B cell (primary cell): Measurements from ENCODE around the gene JMJD8. TPM values are rescaled to one million over a fixed set of nuclear protein-coding genes. Genes with fewer than 3 reads are reported as not detected.

Experiments used
- ATAC-seq: fragments of 200-7000 bp; cut with Tn5 transposase; one replicate; pipeline ENCODE4 v1.10.0; 2021; ENCODE audit warnings: low read depth, mild to moderate bottlenecking, moderate number of reproducible peaks, moderate library complexity
- CTCF ChIA-PET: fragments of 350-600 bp; sonication (Branson Sonifier 250); formaldehyde crosslinking; loops from one replicate; lab custom pipeline; 2021; ENCODE audit warnings: antibody characterized with exemption, inconsistent platforms; lab: Charles Lee
- POLR2A ChIA-PET: fragments of 350-600 bp; sonication (Branson Sonifier 250); formaldehyde crosslinking; loops from one replicate; lab custom pipeline; 2021; ENCODE audit warnings: antibody characterized with exemption; lab: Charles Lee
- DNase-seq: peaks from one replicate; pipeline ENCODE4 v3.0.0; 2013
- H2AFZ ChIP-seq: 2 replicates; pipeline ENCODE4 v1.6.1; 2012; ENCODE audit warnings: mild to moderate bottlenecking, low read depth, low read length; ENCODE audit not compliant: insufficient read depth, poor library complexity, severe bottlenecking
- H3K27ac ChIP-seq, 2 donors: 1 replicate in 1 of 2; 2 replicates in 1 of 2; pipeline ENCODE4 v1.5.1; 2012 to 2013; ENCODE audit warnings: low read length in 2 of 2, mild to moderate bottlenecking in 2 of 2, moderate library complexity in 1 of 2
- H3K27me3 ChIP-seq, 4 experiments: fragments of 200-600 bp in 1 of 4; sonication (generic) in 1 of 4; replicated peaks in 1 of 4; 1 replicate in 2 of 4; 2 replicates in 2 of 4; pipeline versions ENCODE4 v1.6.1 to v1.7.0; 2013 to 2016; ENCODE audit warnings: low read length in 3 of 4, mild to moderate bottlenecking in 2 of 4, mixed read lengths in 1 of 4, moderate library complexity in 1 of 4; ENCODE audit not compliant: insufficient read depth in 4 of 4, control insufficient read depth in 3 of 4; ENCODE audit errors: control extremely low read depth in 1 of 4
- H3K36me3 ChIP-seq, 2 experiments: replicated peaks in 1 of 2; 1 replicate in 1 of 2; 2 replicates in 1 of 2; pipeline versions ENCODE4 v1.6.1 to v1.7.1; 2013; ENCODE audit warnings: low read length in 1 of 2; ENCODE audit not compliant: insufficient read depth in 2 of 2, control insufficient read depth in 1 of 2; ENCODE audit errors: control extremely low read depth in 1 of 2, extremely low read depth in 1 of 2
- H3K4me1 ChIP-seq, 2 donors: fragments of 200-600 bp in 1 of 2; sonication (generic) in 1 of 2; 1 replicate in 1 of 2; 2 replicates in 1 of 2; pipeline versions ENCODE4 v1.5.1 to v1.6.1; 2013 to 2017; ENCODE audit warnings: low read length in 2 of 2; ENCODE audit not compliant: control insufficient read depth in 2 of 2, insufficient read depth in 2 of 2
- H3K4me2 ChIP-seq: replicated peaks from 2 replicates; pipeline ENCODE3; 2012; ENCODE audit warnings: mild to moderate bottlenecking, low read depth, low read length; ENCODE audit not compliant: poor library complexity, severe bottlenecking
- H3K4me3 ChIP-seq, 5 experiments: fragments of 200-600 bp in 1 of 5; sonication (generic) in 1 of 5; 1 replicate in 3 of 5; 2 replicates in 2 of 5; pipeline versions ENCODE4 v1.5.1 to v1.7.0; 2011 to 2016; ENCODE audit warnings: low read length in 4 of 5, mild to moderate bottlenecking in 4 of 5, low read depth in 2 of 5, control low read depth in 1 of 5, moderate library complexity in 1 of 5; ENCODE audit not compliant: insufficient read depth in 1 of 5; ENCODE audit errors: control extremely low read depth in 1 of 5, extremely low read depth in 1 of 5
- H3K79me2 ChIP-seq: fragments of 200-600 bp; sonication (generic); one replicate; pipeline ENCODE4 v1.6.0; 2016; ENCODE audit warnings: low read length; ENCODE audit not compliant: control insufficient read depth, insufficient read depth
- H3K9ac ChIP-seq: fragments of 200-600 bp; sonication (generic); 2 replicates; pipeline ENCODE4 v1.6.1; 2017; ENCODE audit warnings: mild to moderate bottlenecking, low read length, moderate library complexity
- H3K9me3 ChIP-seq, 3 donors: one replicate each; pipeline versions ENCODE4 v1.6.1 to v1.7.1; 2013; ENCODE audit warnings: low read length in 2 of 3; ENCODE audit not compliant: control insufficient read depth in 2 of 3, insufficient read depth in 1 of 3; ENCODE audit errors: control extremely low read depth in 1 of 3
- H4K20me1 ChIP-seq: 2 replicates; pipeline ENCODE4 v1.6.0; 2012; ENCODE audit warnings: mild to moderate bottlenecking, low read length; ENCODE audit not compliant: insufficient read depth, control insufficient read depth, poor library complexity, severe bottlenecking
- H3K27ac Mint-ChIP-seq: one replicate; pipeline ENCODE4 v1.8.0; 2021; ENCODE audit warnings: mixed read lengths
- H3K27me3 Mint-ChIP-seq: one replicate; pipeline ENCODE4 v1.8.0; 2021; ENCODE audit warnings: mixed read lengths
- H3K4me1 Mint-ChIP-seq: one replicate; pipeline ENCODE4 v1.8.0; 2021; ENCODE audit warnings: mixed read lengths
- H3K4me3 Mint-ChIP-seq: one replicate; pipeline ENCODE4 v1.8.0; 2021; ENCODE audit warnings: mixed read lengths
- H3K9me3 Mint-ChIP-seq: one replicate; pipeline ENCODE4 v1.8.0; 2022; ENCODE audit warnings: mixed read lengths; ENCODE audit not compliant: insufficient read depth
- CTCF ChIP-seq: fragments of 200-600 bp; IDR thresholded peaks from one replicate; pipeline ENCODE4 v1.8.0; 2022; ENCODE audit warnings: antibody characterized with exemption, mild to moderate bottlenecking
- EZH2 ChIP-seq: IDR thresholded peaks from 2 replicates; pipeline ENCODE4 v1.6.1; 2012; ENCODE audit warnings: borderline replicate concordance, low read depth, mild to moderate bottlenecking, moderate library complexity, low read length; ENCODE audit not compliant: insufficient read depth, poor library complexity, severe bottlenecking
- WGBS: methylation state at CpG from one replicate; pipeline ENCODE4 v1.1.5; 2013; ENCODE audit warnings: missing lambda C conversion rate; ENCODE audit not compliant: insufficient coverage; 5-methylcytosine and 5-hydroxymethylcytosine counted together
- intact Hi-C: fragments of 100-400 bp; cut with micrococcal nuclease; formaldehyde crosslinking; loops from one replicate; pipeline ENCODE4 v1.10.0; 2022
- polyA plus RNA-seq: library from polyadenylated mRNA; depleted of rRNA; stranded (reverse); fragments of >200 nt; gene quantifications from 2 replicates; pipeline ENCODE4 v1.2.3, GENCODE V29; 2012
- total RNA-seq, 2 donors: library from RNA; stranded (reverse); fragments of 120-200 nt in 1 of 2; gene quantifications; 1 replicate in 1 of 2; 2 replicates in 1 of 2; pipeline versions ENCODE4 v1.2.3 to v1.2.4, GENCODE V29; 2013 to 2022

The JMJD8 gene
- total and polyA plus RNA-seq, 2 donors (not counting 1 experiment from before 2014, with no cell fraction given) = 46.3 to 69.3 TPM

- DNase-seq (no peak), ATAC-seq (no peak)
- H3K4me1 ChIP-seq = peaks cover 28 to 47% of the 10 kb centered on the region in 2 donors
- H3K4me2 ChIP-seq = no peak overlapping the region
- peaks cover 24% of the 10 kb centered on the region for H4K20me1 ChIP-seq
- no peak for TF ChIP-seq EZH2
- no peak for TF ChIP-seq CTCF
- Mint-ChIP-seq H3K27me3 (no peaks in the 10 kb centered on the region), H3K4me1 (peaks cover 35% of the 10 kb centered on the region), H3K4me3 (no peak overlapping the region), H3K27ac (no peak overlapping the region), H3K9me3 (no peaks in the 10 kb centered on the region)
- no peaks in the 10 kb centered on the region for H3K27me3 ChIP-seq
- intact Hi-C loops = no loop called here
- no peak overlapping the region for H2AFZ ChIP-seq
- H3K79me2 ChIP-seq = peaks cover 41% of the 10 kb centered on the region
- no peak overlapping the region for H3K4me3 ChIP-seq
- H3K9me3 ChIP-seq = peaks cover 0 to 11% (median 0%) of the 10 kb centered on the region in 3 donors
- H3K36me3 ChIP-seq = peaks cover 0 to 26% of the 10 kb centered on the region in 2 experiments
- no peak overlapping the region for H3K27ac ChIP-seq
- 98% methylated on average over 49 of the region's 51 CpGs for WGBS
- CTCF ChIA-PET = no interaction called here
- H3K9ac ChIP-seq = no peak overlapping the region
- POLR2A ChIA-PET = interaction anchor here (0.6 kb wide), 1 partner anchor 12 kb away, joined by 8 read pairs; no protein-coding TSS in a partner anchor
These were observed 2.5 kb upstream of the JMJD8 start for GRCh38 chr16:686459-687260.

GRCh38 chr16:685967-686366, 1.8 kb upstream of the JMJD8 start:
- intact Hi-C loops = loop anchor here (2.0 kb wide), 3 partner anchors 17 to 55 kb away; partner anchors contain the start of genes CIAO3 and RHOT2
- Histone ChIP-seq H3K9me3 (peaks cover 0 to 7% (median 0%) of the 10 kb centered on the region in 3 donors), H2AFZ (no peak overlapping the region), H3K4me3 (no peak overlapping the region), H3K27ac (no peak overlapping the region), H3K4me1 (peaks cover 34 to 54% of the 10 kb centered on the region in 2 donors), H3K4me2 (no peak overlapping the region), H4K20me1 (peaks cover 31% of the 10 kb centered on the region), H3K9ac (no peak overlapping the region), H3K27me3 (no peaks in the 10 kb centered on the region), H3K36me3 (peaks cover 0 to 27% of the 10 kb centered on the region in 2 experiments), H3K79me2 (peaks cover 47% of the 10 kb centered on the region)
- ChIA-PET CTCF (no interaction called here), POLR2A (no interaction called here)
- ATAC-seq (no peak), DNase-seq (no peak)
- 80% methylated on average over 10 of the region's 10 CpGs for WGBS
- Mint-ChIP-seq H3K4me3 (peak overlapping the region; percentile 39), H3K27ac (peak overlapping the region; percentile 26), H3K27me3 (no peaks in the 10 kb centered on the region), H3K9me3 (no peaks in the 10 kb centered on the region), H3K4me1 (peaks cover 38% of the 10 kb centered on the region)
- TF ChIP-seq CTCF = no peak
- no peak for TF ChIP-seq EZH2
